IPS-18a (cell line): ENCODE measurements around the gene RAB13.
"Not testable (repeated sequence)": the region's sequence is repeated elsewhere in the genome, so short reads cannot be mapped to it uniquely, and the experiment has no call there.

Experiments
- H3K27ac ChIP-seq: one replicate; pipeline ENCODE4 v1.5.1; 2013; ENCODE audit warnings: low read length
- H3K27me3 ChIP-seq: one replicate; pipeline ENCODE4 v1.6.1; 2013; ENCODE audit warnings: mild to moderate bottlenecking, low read length; ENCODE audit not compliant: control insufficient read depth, insufficient read depth
- H3K36me3 ChIP-seq: one replicate; pipeline ENCODE4 v1.6.1; 2013; ENCODE audit warnings: low read depth, low read length; ENCODE audit not compliant: control insufficient read depth
- H3K4me1 ChIP-seq: one replicate; pipeline ENCODE4 v1.6.1; 2013; ENCODE audit warnings: low read depth, low read length; ENCODE audit not compliant: control insufficient read depth
- H3K4me3 ChIP-seq: one replicate; pipeline ENCODE4 v1.5.1; 2013; ENCODE audit warnings: low read length
- H3K9ac ChIP-seq: one replicate; pipeline ENCODE4 v1.6.1; 2013; ENCODE audit warnings: mild to moderate bottlenecking, low read length, moderate library complexity
- H3K9me3 ChIP-seq: one replicate; pipeline ENCODE4 v1.6.1; 2013; ENCODE audit warnings: low read depth, low read length; ENCODE audit not compliant: control insufficient read depth

The RAB13 gene

GRCh38 chr1:153985941-153986761 is at the start of gene RAB13:
Gene RAB13, minus strand, starts transcription at chr1:153986339. Its CDS starts 103 bp downstream, at chr1:153986236.
- peaks cover 17% of the 10 kb centered on the region for H3K4me1 ChIP-seq
- peak within 1 kb of the TSS; percentile 89 for H3K9ac ChIP-seq
- peak within 1 kb of the TSS; percentile 92 for H3K4me3 ChIP-seq
- peak within 1 kb of the TSS; percentile 81 for H3K27ac ChIP-seq
- peaks cover 19% of the 10 kb centered on the region for H3K36me3 ChIP-seq
- H3K27me3 ChIP-seq = no peaks in the 10 kb centered on the region
- H3K9me3 ChIP-seq = no peaks in the 10 kb centered on the region

DNA sequence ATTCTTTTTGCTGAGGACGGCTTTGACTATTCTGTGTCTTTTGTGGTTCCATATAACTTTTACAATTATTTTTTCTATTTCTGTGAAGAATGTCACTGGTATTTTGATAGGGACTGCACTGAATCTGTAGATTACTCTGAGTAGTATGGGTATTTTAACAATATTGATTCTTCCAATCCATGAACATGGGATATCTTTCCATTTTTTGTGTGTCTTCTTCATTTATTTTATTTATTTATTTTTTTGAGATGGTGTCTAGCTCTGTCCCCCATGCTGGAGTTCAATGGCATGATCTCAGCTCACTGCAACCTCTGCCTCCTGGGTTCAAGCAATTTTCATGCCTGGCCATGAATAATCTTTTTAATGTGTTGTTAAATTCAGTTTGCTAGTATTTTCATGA is 47.6 kb upstream of the RAB13 start:
- not testable (repeated sequence) for H3K27ac ChIP-seq, H3K9ac ChIP-seq, H3K27me3 ChIP-seq, H3K9me3 ChIP-seq, H3K4me1 ChIP-seq, H3K36me3 ChIP-seq, H3K4me3 ChIP-seq

- H3K9ac ChIP-seq = no peak overlapping the region
- no peaks in the 10 kb centered on the region for H3K4me1 ChIP-seq
- H3K9me3 ChIP-seq = no peaks in the 10 kb centered on the region
- H3K36me3 ChIP-seq = no peaks in the 10 kb centered on the region
- H3K4me3 ChIP-seq = no peak overlapping the region
- H3K27ac ChIP-seq = no peak overlapping the region
- no peaks in the 10 kb centered on the region for H3K27me3 ChIP-seq
Measured at GRCh38 chr1:154019940-154020339, 33.8 kb upstream of the RAB13 start.

GRCh38 chr1:154019269-154019668 is 33.1 kb upstream of the RAB13 start:
- H3K4me3 ChIP-seq = no peak overlapping the region
- no peaks in the 10 kb centered on the region for H3K36me3 ChIP-seq

DNA sequence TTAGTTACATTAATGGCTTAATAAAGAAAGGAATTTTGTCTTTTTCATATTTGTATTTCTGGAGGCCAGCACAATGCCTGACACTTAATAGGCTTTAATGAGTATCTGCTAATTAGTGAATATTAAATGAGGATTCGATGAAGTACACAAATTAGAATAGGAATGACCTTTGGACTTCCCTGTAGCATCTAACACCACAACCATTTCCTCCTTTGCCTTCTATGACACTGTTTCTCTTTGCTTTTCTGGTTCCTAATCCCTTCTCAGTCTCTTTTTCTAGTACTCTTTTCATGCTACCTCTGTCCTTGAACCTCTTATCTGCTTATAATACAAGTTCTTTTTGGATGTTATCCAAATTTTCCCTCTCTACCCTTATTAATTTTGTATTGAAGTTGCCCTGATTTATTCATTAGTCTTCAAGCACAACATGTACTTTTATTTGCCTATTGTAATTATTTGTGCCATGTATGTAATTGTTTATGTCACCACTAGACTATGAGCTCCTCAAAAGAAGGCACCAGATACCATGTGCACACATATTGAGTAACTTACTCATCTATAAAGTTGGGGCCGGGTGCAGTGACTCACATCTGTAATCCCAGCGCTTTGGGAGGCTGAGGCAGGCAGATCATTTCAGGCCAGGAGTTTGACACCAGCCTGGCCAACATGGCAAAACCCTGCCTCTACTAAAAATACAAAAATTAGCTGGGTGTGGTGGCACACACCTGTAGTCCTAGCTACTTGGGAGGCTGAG is 28.2 kb upstream of the RAB13 start:
- H3K36me3 ChIP-seq = no peaks in the 10 kb centered on the region
- no peaks in the 10 kb centered on the region for H3K4me1 ChIP-seq
- H3K4me3 ChIP-seq = no peak overlapping the region
- H3K27me3 ChIP-seq = no peaks in the 10 kb centered on the region
- no peak overlapping the region for H3K27ac ChIP-seq
- H3K9me3 ChIP-seq = no peaks in the 10 kb centered on the region
- H3K9ac ChIP-seq = no peak overlapping the region

More at GRCh38 chr1:154019269-154019668, 33.1 kb upstream of the RAB13 start:
- Histone ChIP-seq H3K27me3 (no peaks in the 10 kb centered on the region), H3K27ac (no peak overlapping the region), H3K4me1 (no peaks in the 10 kb centered on the region), H3K9me3 (no peaks in the 10 kb centered on the region), H3K9ac (no peak overlapping the region)

DNA sequence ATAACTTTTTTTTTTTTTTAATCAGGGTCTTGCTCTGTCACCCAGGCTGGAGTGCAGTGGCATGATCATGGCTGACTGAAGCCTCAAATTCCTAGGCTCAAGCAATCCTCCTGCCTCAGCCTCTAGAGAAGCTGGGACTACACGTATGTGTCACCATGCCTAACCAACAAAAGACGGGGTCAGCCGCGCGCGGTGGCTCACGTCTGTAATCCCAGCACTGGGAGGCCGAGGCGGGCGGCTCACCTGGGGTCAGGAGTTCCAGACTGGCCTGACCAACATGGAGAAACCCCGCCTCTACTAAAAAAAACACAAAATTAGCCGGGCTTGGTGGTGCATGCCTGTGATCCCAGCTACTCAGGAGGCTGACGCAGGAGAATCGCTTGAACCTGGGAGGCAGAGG is 26.4 kb upstream of the RAB13 start:
- H3K4me1 ChIP-seq, H3K9me3 ChIP-seq, H3K36me3 ChIP-seq, H3K27ac ChIP-seq, H3K9ac ChIP-seq, H3K27me3 ChIP-seq, H3K4me3 ChIP-seq: not testable (repeated sequence)

- H3K4me1 ChIP-seq = no peaks in the 10 kb centered on the region
- no peak overlapping the region for H3K27ac ChIP-seq
- no peaks in the 10 kb centered on the region for H3K27me3 ChIP-seq
- no peak overlapping the region for H3K9ac ChIP-seq
- H3K36me3 ChIP-seq = no peaks in the 10 kb centered on the region
- no peak overlapping the region for H3K4me3 ChIP-seq
- H3K9me3 ChIP-seq = no peaks in the 10 kb centered on the region
Measured at GRCh38 chr1:154012129-154012528, 26.0 kb upstream of the RAB13 start.

DNA sequence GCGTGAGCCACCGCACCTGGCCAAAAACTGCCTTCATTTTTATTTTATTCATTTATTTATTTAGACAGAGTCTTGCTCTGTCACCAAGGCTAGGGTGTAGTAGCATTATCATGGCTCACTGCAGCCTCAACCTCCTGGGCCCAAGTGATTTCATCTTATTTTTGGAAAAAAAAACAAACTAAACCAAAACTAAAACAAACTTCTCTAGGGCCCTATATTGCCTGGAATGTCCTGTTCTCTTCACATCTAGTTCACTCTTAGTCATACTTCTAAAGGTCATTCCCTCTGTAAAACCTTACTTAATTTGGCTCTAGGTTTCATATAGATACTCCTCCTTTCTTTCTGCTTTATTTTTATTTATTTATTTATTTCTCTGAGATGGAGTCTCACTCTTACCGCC is 20.0 kb upstream of the RAB13 start:
- Histone ChIP-seq H3K36me3 (no peaks in the 10 kb centered on the region), H3K27ac (no peak overlapping the region), H3K4me1 (no peaks in the 10 kb centered on the region), H3K27me3 (no peaks in the 10 kb centered on the region), H3K9ac (no peak overlapping the region), H3K9me3 (no peaks in the 10 kb centered on the region), H3K4me3 (no peak overlapping the region)

- H3K4me3 ChIP-seq = no peak overlapping the region
- H3K9me3 ChIP-seq = no peaks in the 10 kb centered on the region
- no peak overlapping the region for H3K9ac ChIP-seq
- no peaks in the 10 kb centered on the region for H3K27me3 ChIP-seq
- H3K36me3 ChIP-seq = peaks cover 2% of the 10 kb centered on the region
- H3K4me1 ChIP-seq = no peaks in the 10 kb centered on the region
- no peak overlapping the region for H3K27ac ChIP-seq
Measured at GRCh38 chr1:154000420-154000819, 14.3 kb upstream of the RAB13 start.

DNA sequence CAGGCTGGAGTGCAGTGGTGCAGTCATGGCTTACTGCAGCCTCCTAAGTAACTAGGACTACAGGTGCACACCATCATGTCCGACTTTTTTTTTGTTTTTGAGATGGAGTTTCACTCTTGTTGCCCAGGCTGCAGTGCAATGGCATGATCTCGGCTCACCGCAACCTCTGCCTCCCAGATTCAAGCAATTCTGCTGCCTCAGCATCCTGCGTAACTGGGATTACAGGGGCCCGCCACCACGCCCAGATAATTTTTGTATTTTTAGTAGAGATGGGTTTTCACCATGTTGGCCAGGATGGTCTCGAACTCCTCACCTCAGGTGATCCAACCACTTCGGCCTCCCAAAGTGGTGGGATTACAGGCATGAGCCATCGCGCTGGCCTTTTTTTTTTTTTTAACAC is 10.7 kb upstream of the RAB13 start:
- not testable (repeated sequence) for H3K4me3 ChIP-seq, H3K9ac ChIP-seq, H3K4me1 ChIP-seq, H3K9me3 ChIP-seq, H3K27ac ChIP-seq, H3K27me3 ChIP-seq
- peaks cover 24% of the 10 kb centered on the region for H3K36me3 ChIP-seq

- Histone ChIP-seq H3K27ac (no peak overlapping the region), H3K9me3 (no peaks in the 10 kb centered on the region), H3K36me3 (peaks cover 33% of the 10 kb centered on the region), H3K9ac (no peak overlapping the region), H3K4me3 (no peak overlapping the region), H3K4me1 (peaks cover 9% of the 10 kb centered on the region), H3K27me3 (no peaks in the 10 kb centered on the region)
Measured at GRCh38 chr1:153995640-153996039, 9.5 kb upstream of the RAB13 start.

DNA sequence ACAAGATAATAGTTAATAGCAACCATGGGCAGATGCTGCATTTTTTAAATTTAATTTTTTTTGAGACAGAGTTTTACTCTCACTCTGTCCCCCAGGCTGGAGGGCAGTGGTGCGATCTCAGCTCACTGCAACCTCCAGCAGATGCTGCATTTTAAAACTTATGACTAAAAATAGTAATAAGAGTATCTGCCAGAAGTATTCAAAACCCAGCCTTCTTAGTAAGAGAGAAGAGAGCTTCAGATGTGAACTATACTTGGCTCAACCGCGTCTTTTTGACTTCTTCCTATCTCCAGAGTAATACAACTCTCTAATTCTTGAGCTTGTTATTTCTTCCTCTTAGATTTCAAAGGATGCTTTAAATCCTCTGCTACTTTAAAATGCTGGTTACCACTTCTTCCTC is 9.1 kb upstream of the RAB13 start:
- no peaks in the 10 kb centered on the region for H3K9me3 ChIP-seq
- H3K27me3 ChIP-seq = no peaks in the 10 kb centered on the region
- H3K27ac ChIP-seq = no peak overlapping the region
- H3K9ac ChIP-seq = no peak overlapping the region
- H3K36me3 ChIP-seq = peaks cover 33% of the 10 kb centered on the region
- peaks cover 9% of the 10 kb centered on the region for H3K4me1 ChIP-seq
- H3K4me3 ChIP-seq = no peak overlapping the region
